Measurements from ENCODE around the gene TNRC6A. TPM values are rescaled to one million over a fixed set of nuclear protein-coding genes. Genes with fewer than 3 reads are reported as not detected.
"Not testable (repeated sequence)": the region's sequence is repeated elsewhere in the genome, so short reads cannot be mapped to it uniquely, and the experiment has no call there.

TNRC6A gene
- total RNA-seq, 1 experiment from 2014 or later = 41.7 TPM

GRCh38 chr16:24700549-24701392 is 28.7 kb upstream of the TNRC6A start:
- peak; percentile 65 for DNase-seq
- no peaks in the 10 kb centered on the region for H3K36me3 ChIP-seq (replicated peaks; ENCODE audit: control insufficient read depth, insufficient read depth, low read length)

GRCh38 chr16:24701521-24701951 is 27.9 kb upstream of the TNRC6A start:
- Histone ChIP-seq H3K36me3 (replicated peaks; ENCODE audit: control insufficient read depth, insufficient read depth, low read length) (no peaks in the 10 kb centered on the region), H3K27me3 (ENCODE audit: control insufficient read depth, insufficient read depth, low read length) (no peaks in the 10 kb centered on the region), H3K4me3 (ENCODE audit: insufficient read depth, low read depth, low read length) (no peak overlapping the region)
- no peak for DNase-seq

More at GRCh38 chr16:24700549-24701392, 28.7 kb upstream of the TNRC6A start:
- H3K4me3 ChIP-seq (ENCODE audit: insufficient read depth, low read depth, low read length) = no peak overlapping the region
- no peaks in the 10 kb centered on the region for H3K27me3 ChIP-seq (ENCODE audit: control insufficient read depth, insufficient read depth, low read length)

- not testable (repeated sequence) for DNase-seq; H3K4me3 ChIP-seq (ENCODE audit: insufficient read depth, low read depth, low read length); H3K27me3 ChIP-seq (ENCODE audit: control insufficient read depth, insufficient read depth, low read length); H3K36me3 ChIP-seq (replicated peaks; ENCODE audit: control insufficient read depth, insufficient read depth, low read length)
These were observed 21.7 kb upstream of the TNRC6A start for GRCh38 chr16:24707760-24708159.

GRCh38 chr16:24713379-24713778 is 16.1 kb upstream of the TNRC6A start:
- H3K27me3 ChIP-seq (ENCODE audit: control insufficient read depth, insufficient read depth, low read length) = no peaks in the 10 kb centered on the region
- no peak overlapping the region for H3K4me3 ChIP-seq (ENCODE audit: insufficient read depth, low read depth, low read length)
- DNase-seq = no peak
- no peaks in the 10 kb centered on the region for H3K36me3 ChIP-seq (replicated peaks; ENCODE audit: control insufficient read depth, insufficient read depth, low read length)

DNA sequence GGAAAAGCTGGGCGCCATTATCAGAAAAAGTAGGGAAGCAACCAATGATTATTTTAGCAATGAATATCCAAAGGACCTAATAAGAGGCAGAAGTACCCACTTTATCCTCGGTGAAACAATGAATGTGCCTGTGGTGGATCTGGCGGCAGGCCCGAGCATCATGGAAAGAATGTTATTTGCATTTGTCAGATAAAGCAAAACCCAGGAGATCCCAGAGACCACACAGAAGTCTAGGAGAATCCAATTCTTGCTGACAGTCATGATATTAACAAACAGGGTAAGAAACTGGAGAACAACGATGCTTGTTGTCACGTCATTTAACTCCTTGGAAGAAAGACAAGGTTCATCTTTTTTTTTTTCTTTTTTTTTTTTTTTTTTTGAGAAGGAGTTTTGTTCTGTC is 12.0 kb upstream of the TNRC6A start:
- H3K36me3 ChIP-seq (replicated peaks; ENCODE audit: control insufficient read depth, insufficient read depth, low read length) = no peaks in the 10 kb centered on the region
- no peak overlapping the region for H3K4me3 ChIP-seq (ENCODE audit: insufficient read depth, low read depth, low read length)
- DNase-seq = no peak
- H3K27me3 ChIP-seq (ENCODE audit: control insufficient read depth, insufficient read depth, low read length) = no peaks in the 10 kb centered on the region

DNA sequence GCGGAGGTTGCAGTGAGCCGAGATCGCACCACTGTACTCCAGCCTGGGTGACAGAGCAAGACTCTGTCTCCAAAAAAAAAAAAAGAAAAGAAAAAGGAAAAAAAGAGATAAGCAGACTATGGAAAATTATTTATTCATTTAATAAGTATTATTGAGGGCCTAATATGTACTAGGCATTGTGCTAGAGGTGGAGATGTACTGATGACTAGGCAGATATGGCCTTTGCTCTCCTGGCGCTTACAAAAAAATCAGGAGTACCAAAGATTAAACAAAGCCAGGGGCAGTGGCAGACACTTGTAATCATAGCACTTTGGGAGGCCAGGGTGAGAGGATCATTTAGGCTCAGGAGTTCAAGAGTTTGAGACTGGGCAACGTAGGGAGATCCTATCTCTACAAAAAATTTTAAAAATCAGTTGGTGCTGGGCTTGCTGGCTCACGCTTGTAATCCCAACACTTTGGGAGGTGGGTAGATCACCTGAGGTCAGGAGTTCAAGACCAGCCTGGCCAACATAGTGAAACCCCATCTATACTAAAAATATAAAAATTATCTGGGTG is 10.4 kb upstream of the TNRC6A start:
- no peak for DNase-seq
- Histone ChIP-seq H3K4me3 (ENCODE audit: insufficient read depth, low read depth, low read length) (no peak overlapping the region), H3K27me3 (ENCODE audit: control insufficient read depth, insufficient read depth, low read length) (no peaks in the 10 kb centered on the region), H3K36me3 (replicated peaks; ENCODE audit: control insufficient read depth, insufficient read depth, low read length) (no peaks in the 10 kb centered on the region)

DNA sequence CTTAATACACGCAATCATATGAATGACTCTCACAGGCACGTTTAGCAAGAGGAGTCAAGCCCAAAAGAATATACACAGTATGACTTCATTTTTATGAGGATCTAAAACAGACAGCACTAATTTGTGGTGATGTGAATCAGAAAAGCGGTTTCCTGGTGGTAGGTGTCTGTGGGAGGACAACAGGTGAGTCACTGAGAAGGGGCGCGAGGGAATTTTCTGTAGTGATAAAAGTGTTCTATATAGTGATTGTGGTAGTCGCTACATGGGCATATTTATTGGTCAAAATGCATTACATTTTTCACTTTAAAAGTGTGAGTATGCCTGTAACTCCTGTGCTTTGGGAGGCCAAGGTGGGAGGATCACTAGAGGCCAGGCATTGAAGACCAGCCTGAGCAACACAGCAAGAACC is 7.6 kb upstream of the TNRC6A start:
- Histone ChIP-seq H3K4me3 (ENCODE audit: insufficient read depth, low read depth, low read length) (no peak overlapping the region), H3K36me3 (replicated peaks; ENCODE audit: control insufficient read depth, insufficient read depth, low read length) (no peaks in the 10 kb centered on the region), H3K27me3 (ENCODE audit: control insufficient read depth, insufficient read depth, low read length) (no peaks in the 10 kb centered on the region)
- DNase-seq = no peak

DNA sequence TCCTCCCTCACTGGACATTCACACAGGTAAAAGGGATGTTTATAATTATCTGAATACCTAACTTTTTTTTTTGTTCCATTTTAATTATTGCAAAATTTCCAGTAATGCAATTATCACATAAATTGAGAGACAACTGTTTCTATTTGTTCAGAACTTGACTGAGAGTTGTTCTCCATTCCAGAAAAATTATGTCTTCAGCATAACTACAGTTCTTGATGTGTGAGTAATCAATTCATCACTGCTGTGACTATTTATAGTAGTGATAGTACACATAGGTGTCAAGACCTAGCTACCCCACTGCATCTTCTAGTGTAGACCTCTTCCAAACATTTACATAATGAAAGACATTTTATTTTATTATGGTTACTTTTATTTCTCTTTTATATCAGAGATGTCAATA is 5.8 kb upstream of the TNRC6A start:
- H3K27me3 ChIP-seq (ENCODE audit: control insufficient read depth, insufficient read depth, low read length) = no peaks in the 10 kb centered on the region
- DNase-seq = no peak
- H3K4me3 ChIP-seq (ENCODE audit: insufficient read depth, low read depth, low read length) = no peak overlapping the region
- no peaks in the 10 kb centered on the region for H3K36me3 ChIP-seq (replicated peaks; ENCODE audit: control insufficient read depth, insufficient read depth, low read length)

- Histone ChIP-seq H3K27me3 (ENCODE audit: control insufficient read depth, insufficient read depth, low read length) (no peaks in the 10 kb centered on the region), H3K4me3 (ENCODE audit: insufficient read depth, low read depth, low read length) (no peak overlapping the region), H3K36me3 (replicated peaks; ENCODE audit: control insufficient read depth, insufficient read depth, low read length) (peaks cover 4% of the 10 kb centered on the region)
- no peak for DNase-seq
These were observed 1.4 kb upstream of the TNRC6A start for GRCh38 chr16:24728011-24728410.

DNA sequence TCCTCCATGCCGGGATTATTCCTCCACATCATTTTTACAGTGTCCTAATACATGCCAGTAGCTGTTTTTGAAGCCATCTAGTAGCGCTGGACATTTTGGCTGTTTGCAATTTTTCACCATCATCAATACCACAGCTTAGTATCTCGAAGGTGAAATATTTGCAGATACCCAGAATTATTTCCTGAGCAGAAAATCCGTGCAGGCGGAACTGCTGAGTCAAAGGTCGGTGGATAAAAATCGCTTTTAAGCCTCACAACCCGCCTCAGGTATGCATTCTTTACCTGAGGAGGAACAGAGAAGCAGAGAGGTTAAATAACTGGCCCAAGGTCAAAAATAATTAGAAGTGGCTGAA is 584 bp upstream of the TNRC6A start:
- Histone ChIP-seq H3K36me3 (replicated peaks; ENCODE audit: control insufficient read depth, insufficient read depth, low read length) (peaks cover 7% of the 10 kb centered on the region), H3K4me3 (ENCODE audit: insufficient read depth, low read depth, low read length) (peak overlapping the region; percentile 75), H3K27me3 (ENCODE audit: control insufficient read depth, insufficient read depth, low read length) (no peaks in the 10 kb centered on the region)
- no peak for DNase-seq

GRCh38 chr16:24729951-24730815 is 732 bp downstream of the TNRC6A start:
- no peaks in the 10 kb centered on the region for H3K27me3 ChIP-seq (ENCODE audit: control insufficient read depth, insufficient read depth, low read length)
- peak overlapping the region; percentile 75 for H3K4me3 ChIP-seq (ENCODE audit: insufficient read depth, low read depth, low read length)
- peak; percentile 88 for DNase-seq
- peaks cover 7% of the 10 kb centered on the region for H3K36me3 ChIP-seq (replicated peaks; ENCODE audit: control insufficient read depth, insufficient read depth, low read length)

DNA sequence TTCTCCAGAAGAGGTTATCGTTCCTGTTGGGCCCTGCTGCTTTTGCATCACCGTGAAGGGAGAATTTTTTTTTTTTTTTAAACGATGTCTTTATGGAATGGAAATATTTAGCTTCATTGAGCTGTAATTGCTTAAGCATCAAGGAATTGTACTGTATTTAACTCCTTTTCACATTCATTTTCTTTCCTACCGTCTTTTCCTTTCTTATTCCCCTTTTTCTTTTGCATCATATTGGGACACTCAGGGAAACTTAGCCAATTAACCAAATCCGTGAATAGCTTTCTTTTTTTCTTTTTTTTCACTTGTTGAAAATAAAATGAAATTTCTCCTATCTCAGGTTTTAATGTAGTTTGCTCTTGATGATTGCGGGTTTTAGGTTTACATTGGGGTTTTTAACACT is 1.5 kb downstream of the TNRC6A start:
- Histone ChIP-seq H3K36me3 (replicated peaks; ENCODE audit: control insufficient read depth, insufficient read depth, low read length) (peaks cover 7% of the 10 kb centered on the region), H3K27me3 (ENCODE audit: control insufficient read depth, insufficient read depth, low read length) (no peaks in the 10 kb centered on the region), H3K4me3 (ENCODE audit: insufficient read depth, low read depth, low read length) (peak overlapping the region; percentile 75)
- DNase-seq = no peak

DNA sequence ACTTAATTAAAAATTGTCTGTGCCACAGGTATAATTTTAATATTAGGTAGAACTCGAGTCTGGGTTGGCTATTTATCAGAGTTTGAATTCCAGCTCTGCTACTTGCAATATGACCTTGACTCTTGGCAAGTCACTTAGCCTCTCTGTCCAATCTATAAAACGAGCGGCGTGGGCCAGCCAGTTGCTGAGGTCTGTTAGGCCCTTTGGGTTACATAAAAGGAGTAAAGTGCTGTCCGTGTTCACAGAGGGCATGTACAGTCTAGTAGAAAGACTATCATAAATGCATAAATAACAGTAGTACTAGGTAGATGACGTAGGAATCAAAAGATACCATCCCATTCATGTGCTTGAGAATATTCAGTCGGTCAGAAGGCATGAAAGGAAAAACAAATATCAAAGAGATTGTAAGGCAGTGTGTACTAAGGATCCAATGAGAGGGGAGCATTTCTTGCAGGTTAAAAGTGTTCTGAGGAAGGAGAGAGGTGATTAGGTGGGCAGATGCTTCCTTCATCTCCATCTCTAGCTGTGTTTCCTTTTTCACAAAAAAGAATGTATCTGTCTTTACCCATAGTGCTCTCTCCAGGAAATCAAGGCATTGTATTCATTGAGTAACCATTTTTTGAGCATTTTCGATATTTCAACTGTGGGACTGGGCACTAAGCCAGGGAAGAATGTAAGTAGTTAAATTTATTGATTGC is 2.4 kb downstream of the TNRC6A start:
- no peaks in the 10 kb centered on the region for H3K27me3 ChIP-seq (ENCODE audit: control insufficient read depth, insufficient read depth, low read length)
- H3K4me3 ChIP-seq (ENCODE audit: insufficient read depth, low read depth, low read length) = 0 out of 2 replicates have a peak overlapping the region, but pooled peaks have one; percentile 6

DNA sequence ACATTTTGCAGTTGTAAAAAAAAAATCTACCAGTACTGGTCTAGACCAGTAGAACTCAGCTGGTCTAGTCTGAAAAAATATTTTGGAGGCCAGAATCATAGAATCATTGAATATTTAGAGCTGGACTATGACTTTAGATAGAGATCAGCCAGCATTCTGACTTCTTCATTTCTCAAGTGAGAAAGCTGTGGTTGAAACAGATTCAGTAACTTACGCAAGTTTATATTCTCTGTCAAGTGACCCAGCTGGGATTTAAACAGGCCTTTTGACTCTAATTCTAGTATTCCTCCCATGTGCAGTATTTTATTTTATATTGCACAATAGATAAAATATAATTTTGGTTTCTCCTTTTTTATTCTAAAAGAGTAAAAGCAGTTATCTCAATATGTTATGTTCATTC is 4.9 kb downstream of the TNRC6A start:
- Histone ChIP-seq H3K27me3 (ENCODE audit: control insufficient read depth, insufficient read depth, low read length) (no peaks in the 10 kb centered on the region), H3K36me3 (replicated peaks; ENCODE audit: control insufficient read depth, insufficient read depth, low read length) (peaks cover 7% of the 10 kb centered on the region), H3K4me3 (ENCODE audit: insufficient read depth, low read depth, low read length) (no peak overlapping the region)
- no peak for DNase-seq

More for the DNA sequence above, 2.4 kb downstream of the TNRC6A start:
- H3K36me3 ChIP-seq (replicated peaks; ENCODE audit: control insufficient read depth, insufficient read depth, low read length) = peaks cover 7% of the 10 kb centered on the region
- no peak for DNase-seq

Measured in H7 (cell line).